Smooth muscle cell (in vitro differentiated cells): ENCODE measurements around the gene TRABD2A. TPM values are rescaled to one million over a fixed set of nuclear protein-coding genes. Genes with fewer than 3 reads are reported as not detected.

Experiments
- DNase-seq: peaks from one replicate; lab custom pipeline; 2025; ENCODE audit not compliant: unreplicated experiment; lab: John Stamatoyannopoulos, UW
- H2AFZ ChIP-seq: fragments of 200-600 bp; sonication (generic); 2 replicates; pipeline ENCODE4 v1.6.0; 2016; ENCODE audit warnings: antibody characterized with exemption, low read depth, mild to moderate bottlenecking
- H3F3A ChIP-seq: fragments of 200-600 bp; sonication (generic); 2 replicates; pipeline ENCODE4 v1.6.0; 2017; ENCODE audit warnings: antibody characterized with exemption, low read depth
- H3K27ac ChIP-seq: fragments of 200-600 bp; sonication (generic); 2 replicates; pipeline ENCODE4 v1.5.1; 2016; ENCODE audit warnings: low read depth, mild to moderate bottlenecking
- H3K27me3 ChIP-seq: fragments of 200-600 bp; sonication (generic); 2 replicates; pipeline ENCODE4 v1.6.1; 2016; ENCODE audit warnings: low read depth, mild to moderate bottlenecking
- H3K36me3 ChIP-seq: fragments of 200-600 bp; sonication (generic); 2 replicates; pipeline ENCODE4 v1.5.1; 2016; ENCODE audit warnings: low read depth
- H3K4me1 ChIP-seq: fragments of 200-600 bp; sonication (generic); 2 replicates; pipeline ENCODE4 v1.5.1; 2016; ENCODE audit warnings: low read depth
- H3K4me2 ChIP-seq: fragments of 200-600 bp; sonication (generic); 2 replicates; pipeline ENCODE4 v1.6.0; 2016; ENCODE audit warnings: mild to moderate bottlenecking
- H3K4me3 ChIP-seq: fragments of 200-600 bp; sonication (generic); 2 replicates; pipeline ENCODE4 v1.5.1; 2016; ENCODE audit warnings: mild to moderate bottlenecking
- H3K79me2 ChIP-seq: fragments of 200-600 bp; sonication (generic); 2 replicates; pipeline ENCODE4 v1.6.0; 2016; ENCODE audit warnings: low read depth, mild to moderate bottlenecking
- H3K9ac ChIP-seq: fragments of 200-600 bp; sonication (generic); 2 replicates; pipeline ENCODE4 v1.6.0; 2016; ENCODE audit warnings: low read depth
- H3K9me3 ChIP-seq: fragments of 200-600 bp; sonication (generic); replicated peaks from 2 replicates; pipeline ENCODE4 v1.5.1; 2016; ENCODE audit warnings: low read depth
- H4K20me1 ChIP-seq: fragments of 200-600 bp; sonication (generic); 2 replicates; pipeline ENCODE4 v1.6.0; 2016; ENCODE audit warnings: low read depth
- WGBS: methylation state at CpG from one replicate; pipeline ENCODE4 v1.1.7; 2016; ENCODE audit warnings: low lambda C conversion rate; 5-methylcytosine and 5-hydroxymethylcytosine counted together
- polyA plus RNA-seq: library from polyadenylated mRNA; unstranded; fragments of >200 nt; fragmentation: Nextera tagmentation; extraction: Ambion mirVana; gene quantifications from 2 replicates; pipeline ENCODE4 v1.2.1, GENCODE V29; 2016
- total RNA-seq: library from RNA; depleted of rRNA; stranded (reverse); fragments of >200 nt; gene quantifications from 2 replicates; pipeline ENCODE4 v1.2.3, GENCODE V29; 2014
- TF ChIP-seq, protein P1 (sequence below): fragments of 200-600 bp; sonication (generic); IDR thresholded peaks from 2 replicates; pipeline ENCODE4 v1.5.1; 2017; ENCODE audit warnings: borderline replicate concordance, mild to moderate bottlenecking, antibody characterized with exemption; ENCODE audit not compliant: insufficient read depth, poor library complexity, severe bottlenecking

TRABD2A gene
- total and polyA plus RNA-seq, 2 experiments from 2014 or later = 0.11 TPM; not detected in 1

DNA sequence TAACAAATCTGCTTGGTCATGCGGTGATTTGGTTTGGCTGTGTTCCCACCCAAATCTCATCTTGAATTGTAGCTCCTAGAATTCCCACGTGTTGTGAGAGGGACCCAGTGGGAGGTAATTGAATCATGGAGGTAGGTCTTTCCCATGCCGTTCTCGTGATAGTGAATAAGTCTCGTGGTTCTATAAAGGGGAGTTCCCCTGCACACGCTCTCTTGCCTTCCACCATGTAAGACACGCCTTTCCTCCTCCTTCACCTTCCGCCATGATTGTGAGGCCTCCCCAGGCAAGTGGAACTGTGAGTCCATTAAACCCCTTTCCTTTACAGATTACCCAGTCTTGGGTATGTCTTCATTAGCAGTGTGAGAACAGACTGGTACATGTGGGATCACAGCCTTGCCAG is 36.7 kb downstream of the TRABD2A start:
- H3K36me3 ChIP-seq = no peaks in the 10 kb centered on the region
- no peaks in the 10 kb centered on the region for H3K4me1 ChIP-seq
- no peaks in the 10 kb centered on the region for H3F3A ChIP-seq
- H3K79me2 ChIP-seq = no peaks in the 10 kb centered on the region
- no peak for DNase-seq
- no peak overlapping the region for H3K4me3 ChIP-seq
- no peak overlapping the region for H3K4me2 ChIP-seq
- H3K27me3 ChIP-seq = no peaks in the 10 kb centered on the region
- TF ChIP-seq, protein P1, sequence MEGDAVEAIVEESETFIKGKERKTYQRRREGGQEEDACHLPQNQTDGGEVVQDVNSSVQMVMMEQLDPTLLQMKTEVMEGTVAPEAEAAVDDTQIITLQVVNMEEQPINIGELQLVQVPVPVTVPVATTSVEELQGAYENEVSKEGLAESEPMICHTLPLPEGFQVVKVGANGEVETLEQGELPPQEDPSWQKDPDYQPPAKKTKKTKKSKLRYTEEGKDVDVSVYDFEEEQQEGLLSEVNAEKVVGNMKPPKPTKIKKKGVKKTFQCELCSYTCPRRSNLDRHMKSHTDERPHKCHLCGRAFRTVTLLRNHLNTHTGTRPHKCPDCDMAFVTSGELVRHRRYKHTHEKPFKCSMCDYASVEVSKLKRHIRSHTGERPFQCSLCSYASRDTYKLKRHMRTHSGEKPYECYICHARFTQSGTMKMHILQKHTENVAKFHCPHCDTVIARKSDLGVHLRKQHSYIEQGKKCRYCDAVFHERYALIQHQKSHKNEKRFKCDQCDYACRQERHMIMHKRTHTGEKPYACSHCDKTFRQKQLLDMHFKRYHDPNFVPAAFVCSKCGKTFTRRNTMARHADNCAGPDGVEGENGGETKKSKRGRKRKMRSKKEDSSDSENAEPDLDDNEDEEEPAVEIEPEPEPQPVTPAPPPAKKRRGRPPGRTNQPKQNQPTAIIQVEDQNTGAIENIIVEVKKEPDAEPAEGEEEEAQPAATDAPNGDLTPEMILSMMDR = no peak
- no peaks in the 10 kb centered on the region for H3K9me3 ChIP-seq
- no peak overlapping the region for H2AFZ ChIP-seq
- 97% methylated on average over 8 of the region's 8 CpGs for WGBS
- no peak overlapping the region for H3K27ac ChIP-seq
- no peak overlapping the region for H3K9ac ChIP-seq
- no peaks in the 10 kb centered on the region for H4K20me1 ChIP-seq

DNA sequence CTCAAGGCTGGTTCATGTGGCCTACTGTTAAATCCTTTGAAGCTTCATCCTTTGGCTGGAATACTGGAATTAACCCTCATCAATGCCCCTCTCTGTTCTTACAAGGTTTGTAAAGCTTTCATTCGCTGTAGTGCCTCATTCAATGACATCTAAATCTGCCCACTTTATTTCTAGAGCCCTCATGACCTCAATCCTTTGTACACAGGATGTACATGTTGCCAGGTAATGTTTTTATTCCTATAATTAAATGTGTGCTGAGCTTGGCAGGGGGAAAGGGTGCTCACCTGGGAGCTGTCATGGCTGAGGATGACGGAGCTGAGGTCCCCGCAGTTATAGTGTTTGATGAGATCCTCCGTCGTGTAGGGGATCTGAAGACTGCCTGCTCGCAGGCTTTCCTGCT is 39.3 kb downstream of the TRABD2A start:
- H3K79me2 ChIP-seq = no peaks in the 10 kb centered on the region
- WGBS = 91% methylated on average over 6 of the region's 6 CpGs
- no peaks in the 10 kb centered on the region for H4K20me1 ChIP-seq
- H3K4me2 ChIP-seq = no peak overlapping the region
- no peaks in the 10 kb centered on the region for H3K4me1 ChIP-seq
- H3F3A ChIP-seq = no peaks in the 10 kb centered on the region
- H3K36me3 ChIP-seq = no peaks in the 10 kb centered on the region
- TF ChIP-seq, protein P1 = no peak
- no peak overlapping the region for H3K4me3 ChIP-seq
- no peak overlapping the region for H3K9ac ChIP-seq
- no peak overlapping the region for H2AFZ ChIP-seq
- H3K9me3 ChIP-seq = no peaks in the 10 kb centered on the region
- H3K27ac ChIP-seq = no peak overlapping the region
- DNase-seq = no peak
- H3K27me3 ChIP-seq = no peaks in the 10 kb centered on the region

DNA sequence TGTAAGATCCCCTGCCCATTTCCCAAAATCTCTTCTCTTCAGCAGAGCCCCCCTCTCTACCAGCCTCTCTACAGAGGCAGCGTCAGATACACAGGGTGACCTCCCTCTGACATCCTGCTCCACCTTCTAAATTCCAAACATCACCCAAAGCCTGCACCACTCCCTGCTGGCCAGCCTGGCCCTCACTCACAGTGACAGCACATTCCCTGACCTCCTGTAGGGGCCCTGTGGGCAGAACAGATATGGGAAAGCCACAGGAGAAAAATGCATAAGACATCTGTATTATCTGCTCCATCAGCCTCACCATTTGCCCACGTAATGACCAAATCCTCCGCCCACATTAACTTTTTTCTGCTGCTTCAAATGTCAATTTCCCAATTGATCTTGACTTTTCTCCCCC is 40.6 kb downstream of the TRABD2A start:
- no peak overlapping the region for H3K27ac ChIP-seq

DNA sequence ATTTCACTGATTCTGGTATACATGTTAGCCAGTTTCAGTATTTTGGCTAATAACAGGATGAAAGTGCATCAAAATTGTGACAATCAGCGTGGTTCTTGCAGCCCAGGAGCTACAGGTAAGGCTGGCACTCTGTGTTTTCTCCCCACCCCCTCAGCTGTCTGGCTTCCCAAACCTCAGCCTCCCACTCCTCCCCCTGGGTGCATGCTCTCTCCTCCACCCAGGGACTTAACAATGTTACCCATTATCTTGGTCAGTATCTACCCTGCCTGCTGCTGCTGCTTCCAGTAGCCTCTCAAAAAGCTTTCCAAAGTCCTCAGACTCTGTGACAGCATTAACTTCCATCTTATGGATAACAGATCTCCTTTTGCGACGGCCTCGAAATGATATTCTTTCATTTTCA is 41.0 kb downstream of the TRABD2A start:
- H3K27me3 ChIP-seq = no peaks in the 10 kb centered on the region
- H3K4me2 ChIP-seq = no peak overlapping the region
- no peak for DNase-seq
- H3K4me1 ChIP-seq = no peaks in the 10 kb centered on the region
- H3K4me3 ChIP-seq = no peak overlapping the region
- H3K36me3 ChIP-seq = no peaks in the 10 kb centered on the region
- H4K20me1 ChIP-seq = no peaks in the 10 kb centered on the region
- no peak overlapping the region for H3K9ac ChIP-seq
- TF ChIP-seq, protein P1 = no peak
- H3K9me3 ChIP-seq = peaks cover 4% of the 10 kb centered on the region
- no peaks in the 10 kb centered on the region for H3K79me2 ChIP-seq
- no peaks in the 10 kb centered on the region for H3F3A ChIP-seq
- H3K27ac ChIP-seq = no peak overlapping the region
- no peak overlapping the region for H2AFZ ChIP-seq
- 84% methylated on average over 4 of the region's 4 CpGs for WGBS

More for the DNA sequence above, 40.6 kb downstream of the TRABD2A start:
- Histone ChIP-seq H3K4me3 (no peak overlapping the region), H2AFZ (no peak overlapping the region), H3K9me3 (peaks cover 4% of the 10 kb centered on the region), H3F3A (no peaks in the 10 kb centered on the region), H4K20me1 (no peaks in the 10 kb centered on the region), H3K79me2 (no peaks in the 10 kb centered on the region), H3K4me1 (no peaks in the 10 kb centered on the region), H3K36me3 (no peaks in the 10 kb centered on the region), H3K27me3 (no peaks in the 10 kb centered on the region), H3K9ac (no peak overlapping the region), H3K4me2 (no peak overlapping the region)
- WGBS = 47% methylated on average over 3 of the region's 3 CpGs
- no peak for DNase-seq
- TF ChIP-seq, protein P1 = no peak
